ENCODE measurements around the gene INTS13. TPM values are rescaled to one million over a fixed set of nuclear protein-coding genes. Genes with fewer than 3 reads are reported as not detected.

Gene INTS13
- total and polyA plus RNA-seq, 2 of the 13 experiments (the other 11 are each of a cell fraction or from before 2014, with no cell fraction given), result 16.3 to 43.7 TPM

DNA sequence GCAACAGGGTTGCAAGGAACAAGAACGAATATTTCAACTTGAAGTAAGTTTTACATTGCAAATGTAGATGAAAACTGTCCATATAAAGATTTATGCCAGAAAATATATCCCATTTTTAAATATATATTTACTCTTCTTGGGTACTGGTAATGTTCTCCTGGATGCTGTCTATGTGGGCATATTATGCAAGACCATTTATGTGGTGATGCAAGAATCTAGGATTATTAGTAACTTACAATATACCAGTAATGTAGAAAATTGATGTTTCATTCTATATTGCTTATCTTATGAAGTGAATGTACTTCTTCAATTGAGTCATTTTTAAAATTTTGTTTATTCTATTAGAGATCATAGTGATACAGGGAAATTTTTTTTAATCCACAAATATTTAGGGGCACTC lies 25.6 kb upstream of the INTS13 start:
- WGBS (ENCODE audit: low lambda C conversion rate), result 100% methylated on average over 1 of the region's 1 CpG
- no TSS peak for BruUV-seq (replicated peaks)
- CTCF ChIA-PET (ENCODE audit: low intra/inter-chr PET ratio, low total read pairs), result no interaction called here

GRCh38 chr12:26961803-26962202 lies 24.0 kb upstream of the INTS13 start:
- Histone ChIP-seq H3K9ac (ENCODE audit: insufficient read depth, low read depth, low read length) (no peak overlapping the region), H3K27me3 (ENCODE audit: control insufficient read depth in 1 of 2, insufficient read depth in 2 of 2, low read length in 2 of 2) (no peaks in the 10 kb centered on the region), H3K4me2 (ENCODE audit: low read depth, low read length) (no peak overlapping the region), H3K4me3 (replicated peaks in 1 of 3; ENCODE audit: insufficient read depth in 1 of 3, low read depth in 2 of 3, low read length in 3 of 3) (no peak overlapping the region), H3K27ac (ENCODE audit: extremely low read length, insufficient read depth, low read length) (no peak overlapping the region), H2AFZ (ENCODE audit: low read length) (no peak overlapping the region), H3K79me2 (ENCODE audit: insufficient read depth, low read length) (no peaks in the 10 kb centered on the region), H3K36me3 (replicated peaks in 1 of 2; ENCODE audit: control insufficient read depth in 1 of 2, insufficient read depth in 2 of 2, low read length in 2 of 2) (peaks cover 0 to 36% of the 10 kb centered on the region in 2 experiments; a peak in 4 of 5 replicates), H4K20me1 (ENCODE audit: insufficient read depth, low read length) (no peaks in the 10 kb centered on the region), H3K4me1 (ENCODE audit: insufficient read depth, low read length) (no peaks in the 10 kb centered on the region), H3K9me3 (ENCODE audit: low read length) (no peaks in the 10 kb centered on the region)
- in situ Hi-C loops (cut with HindIII; ENCODE audit: extremely low pct_ligation_motif_present, low pct_unique_long_range_greater_than_20kb) (no loop called here), intact Hi-C loops (cut with micrococcal nuclease; ENCODE audit: unreplicated experiment) (no loop called here)
- ATAC-seq (no peak), DNase-seq (ENCODE audit: low spot score) (no peak), FAIRE-seq (no peak)
- 100% methylated on average over 1 of the region's 1 CpG for WGBS (ENCODE audit: low lambda C conversion rate)
- BruUV-seq (replicated peaks), result no TSS peak
- TF ChIP-seq SALL2 (CRISPR knock-in tag; IDR thresholded peaks at IDR 0.05) (no peak), ZMAT3 (CRISPR knock-in tag; conservative IDR thresholded peaks at IDR 0.05) (no peak), ZBTB10 (CRISPR knock-in tag; IDR thresholded peaks at IDR 0.05; ENCODE audit: borderline replicate concordance) (no peak), THAP7 (CRISPR knock-in tag; IDR thresholded peaks at IDR 0.05) (no peak), ZNF17 (CRISPR knock-in tag; IDR thresholded peaks at IDR 0.05) (no peak), MYC (CRISPR knock-in tag; IDR thresholded peaks at IDR 0.05; ENCODE audit: borderline replicate concordance) (no peak), MIER2 (CRISPR knock-in tag; IDR thresholded peaks at IDR 0.05) (no peak), SMARCC2 (IDR thresholded peaks at IDR 0.05) (no peak), CENPX (CRISPR knock-in tag; IDR thresholded peaks at IDR 0.05) (no peak)
- TF ChIP-seq, protein P1, sequence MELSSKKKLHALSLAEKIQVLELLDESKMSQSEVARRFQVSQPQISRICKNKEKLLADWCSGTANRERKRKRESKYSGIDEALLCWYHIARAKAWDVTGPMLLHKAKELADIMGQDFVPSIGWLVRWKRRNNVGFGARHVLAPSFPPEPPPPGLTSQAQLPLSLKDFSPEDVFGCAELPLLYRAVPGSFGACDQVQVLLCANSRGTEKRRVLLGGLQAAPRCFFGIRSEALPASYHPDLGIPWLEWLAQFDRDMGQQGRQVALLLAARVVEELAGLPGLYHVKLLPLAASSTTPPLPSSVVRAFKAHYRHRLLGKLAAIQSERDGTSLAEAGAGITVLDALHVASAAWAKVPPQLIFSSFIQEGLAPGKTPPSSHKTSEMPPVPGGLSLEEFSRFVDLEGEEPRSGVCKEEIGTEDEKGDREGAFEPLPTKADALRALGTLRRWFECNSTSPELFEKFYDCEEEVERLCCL (CRISPR knock-in tag; IDR thresholded peaks at IDR 0.05; ENCODE audit: borderline replicate concordance), result no peak
- ChIA-PET CTCF (ENCODE audit: low intra/inter-chr PET ratio, low total read pairs) (no interaction called here), POLR2A (no interaction called here)

More for the DNA sequence above, 25.6 kb upstream of the INTS13 start:
- Histone ChIP-seq H3K4me2 (ENCODE audit: low read depth, low read length) (no peak overlapping the region), H3K4me3 (replicated peaks in 1 of 3; ENCODE audit: insufficient read depth in 1 of 3, low read depth in 2 of 3, low read length in 3 of 3) (no peak overlapping the region), H3K27ac (ENCODE audit: extremely low read length, insufficient read depth, low read length) (no peak overlapping the region), H3K79me2 (ENCODE audit: insufficient read depth, low read length) (no peaks in the 10 kb centered on the region), H3K27me3 (ENCODE audit: control insufficient read depth in 1 of 2, insufficient read depth in 2 of 2, low read length in 2 of 2) (no peaks in the 10 kb centered on the region), H3K9ac (ENCODE audit: insufficient read depth, low read depth, low read length) (no peak overlapping the region), H3K9me3 (ENCODE audit: low read length) (no peaks in the 10 kb centered on the region), H3K4me1 (ENCODE audit: insufficient read depth, low read length) (no peaks in the 10 kb centered on the region), H2AFZ (ENCODE audit: low read length) (no peak overlapping the region), H4K20me1 (ENCODE audit: insufficient read depth, low read length) (no peaks in the 10 kb centered on the region), H3K36me3 (replicated peaks in 1 of 2; ENCODE audit: control insufficient read depth in 1 of 2, insufficient read depth in 2 of 2, low read length in 2 of 2) (peaks cover 0 to 25% of the 10 kb centered on the region in 2 experiments; a peak in 3 of 5 replicates)
- POLR2A ChIA-PET, result no interaction called here
- DNase-seq (ENCODE audit: low spot score), result no peak
- TF ChIP-seq CEBPB (IDR thresholded peaks at IDR 0.05; ENCODE audit: borderline replicate concordance, low read depth, low read length) (peak; percentile 54), ZGPAT (CRISPR knock-in tag; IDR thresholded peaks at IDR 0.05) (no peak)
- ATAC-seq, result no peak
- FAIRE-seq, result no peak
- in situ Hi-C loops (cut with HindIII; ENCODE audit: extremely low pct_ligation_motif_present, low pct_unique_long_range_greater_than_20kb), result no loop called here
- intact Hi-C loops (cut with micrococcal nuclease; ENCODE audit: unreplicated experiment), result no loop called here

Data from HepG2 (cell line).